Ishikawa (cell line): ENCODE results near the gene ALG1.

Experiments
- CEBPB ChIP-seq: IDR thresholded peaks from 2 replicates; pipeline ENCODE4 v1.6.1; 2012
- CREB1 ChIP-seq: IDR thresholded peaks from 2 replicates; pipeline ENCODE4 v1.6.1; 2012; ENCODE audit warnings: low read depth
- EGR1 ChIP-seq: IDR thresholded peaks from 2 replicates; pipeline ENCODE4 v1.6.1; 2012
- EP300 ChIP-seq: IDR thresholded peaks from 2 replicates; pipeline ENCODE4 v1.6.1; 2012; ENCODE audit warnings: borderline replicate concordance
- FOXM1 ChIP-seq: IDR thresholded peaks from 2 replicates; pipeline ENCODE4 v1.6.1; 2012; ENCODE audit warnings: low read depth, borderline replicate concordance
- NFIC ChIP-seq: IDR thresholded peaks from 2 replicates; pipeline ENCODE4 v1.6.1; 2012
- RAD21 ChIP-seq: IDR thresholded peaks from 2 replicates; pipeline ENCODE4 v1.6.1; 2012; ENCODE audit warnings: low read depth
- REST ChIP-seq: IDR thresholded peaks from 2 replicates; pipeline ENCODE4 v1.6.1; 2012; ENCODE audit warnings: low read depth, mild to moderate bottlenecking
- TAF1 ChIP-seq: IDR thresholded peaks from 2 replicates; pipeline ENCODE4 v1.6.1; 2012; ENCODE audit warnings: low read depth, mild to moderate bottlenecking
- TCF12 ChIP-seq: IDR thresholded peaks from 2 replicates; pipeline ENCODE4 v1.6.1; 2012; ENCODE audit warnings: low read depth
- TEAD4 ChIP-seq: IDR thresholded peaks from 2 replicates; pipeline ENCODE4 v1.6.1; 2012
- USF1 ChIP-seq: IDR thresholded peaks from 2 replicates; pipeline ENCODE4 v1.6.1; 2012
- YY1 ChIP-seq: IDR thresholded peaks from 2 replicates; pipeline ENCODE4 v1.6.1; 2012; ENCODE audit warnings: low read depth
- ZBTB7A ChIP-seq: IDR thresholded peaks from 2 replicates; pipeline ENCODE4 v1.6.1; 2012; ENCODE audit warnings: low read depth
- TF ChIP-seq, protein P1 (sequence below): IDR thresholded peaks from 2 replicates; pipeline ENCODE4 v1.6.1; 2012

Gene ALG1

DNA sequence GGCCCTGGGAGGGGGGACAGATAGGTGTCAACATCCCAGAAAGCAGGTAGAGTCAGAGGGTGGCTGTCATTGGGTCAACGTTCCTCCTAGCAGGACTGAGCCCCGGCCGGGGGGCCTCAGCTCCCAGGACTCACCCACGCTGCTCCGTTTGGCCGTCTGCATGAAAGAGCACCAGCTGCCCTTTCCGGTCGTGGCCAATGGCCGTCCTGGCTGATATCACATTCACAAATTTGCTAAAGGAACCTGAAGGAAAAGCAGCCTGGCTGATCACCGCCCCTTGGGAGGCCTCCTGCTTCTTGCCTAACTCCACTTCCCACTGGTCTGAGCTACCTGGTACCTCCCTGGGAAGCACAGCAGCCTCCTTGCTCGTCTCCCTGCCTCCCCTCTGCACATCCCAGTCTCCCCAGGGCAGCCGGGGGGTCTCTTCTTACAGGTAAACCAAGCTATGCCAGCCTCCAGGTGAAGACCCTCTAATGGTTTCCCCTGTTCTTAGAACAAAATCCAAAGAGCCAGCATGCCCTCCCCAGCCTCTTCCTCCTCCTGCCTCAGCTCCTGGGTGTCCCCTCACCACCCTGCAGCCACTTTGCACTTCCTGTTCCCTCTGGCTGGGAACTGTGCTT, 41.3 kb upstream of the ALG1 start:
- TF ChIP-seq EGR1 (no peak), TAF1 (no peak), TEAD4 (no peak), NFIC (no peak), YY1 (no peak), USF1 (no peak), FOXM1 (no peak), REST (no peak), EP300 (no peak), TCF12 (no peak)

DNA sequence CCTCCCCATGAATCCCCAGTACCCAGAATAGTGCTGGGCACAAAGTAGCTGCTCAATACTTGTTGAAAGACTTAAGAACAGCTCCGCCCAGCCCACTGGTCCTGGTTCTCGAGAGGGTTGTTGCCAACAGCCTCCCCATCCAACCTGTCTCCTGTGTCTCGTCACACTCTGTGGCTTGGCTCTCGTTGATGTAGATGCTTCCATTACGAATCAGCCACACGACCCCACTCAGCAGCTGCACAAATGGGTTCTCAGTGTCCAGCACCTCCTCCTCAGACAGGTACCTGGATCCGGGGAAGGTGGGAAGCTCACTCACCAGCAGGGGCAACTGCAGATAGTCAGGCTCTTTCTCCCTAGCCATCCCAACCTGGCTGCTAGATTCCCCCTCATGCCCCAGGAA, 40.0 kb upstream of the ALG1 start:
- no peak for TF ChIP-seq NFIC
- no peak for TF ChIP-seq CREB1
- no peak for TF ChIP-seq TEAD4
- no peak for TF ChIP-seq FOXM1
- no peak for TF ChIP-seq RAD21
- no peak for TF ChIP-seq EP300
- TF ChIP-seq YY1 = no peak
- TF ChIP-seq ZBTB7A = no peak
- TF ChIP-seq USF1 = no peak
- TF ChIP-seq CEBPB = no peak
- TF ChIP-seq REST = no peak

GRCh38 chr16:5032748-5033167, 38.9 kb upstream of the ALG1 start:
- TF ChIP-seq TCF12 (no peak), RAD21 (no peak), TAF1 (no peak), TEAD4 (no peak), NFIC (no peak), EGR1 (no peak), ZBTB7A (no peak), CREB1 (no peak), USF1 (no peak), CEBPB (no peak), YY1 (no peak), FOXM1 (no peak), EP300 (no peak), REST (no peak)
- TF ChIP-seq, protein P1, sequence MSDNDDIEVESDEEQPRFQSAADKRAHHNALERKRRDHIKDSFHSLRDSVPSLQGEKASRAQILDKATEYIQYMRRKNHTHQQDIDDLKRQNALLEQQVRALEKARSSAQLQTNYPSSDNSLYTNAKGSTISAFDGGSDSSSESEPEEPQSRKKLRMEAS = no peak

DNA sequence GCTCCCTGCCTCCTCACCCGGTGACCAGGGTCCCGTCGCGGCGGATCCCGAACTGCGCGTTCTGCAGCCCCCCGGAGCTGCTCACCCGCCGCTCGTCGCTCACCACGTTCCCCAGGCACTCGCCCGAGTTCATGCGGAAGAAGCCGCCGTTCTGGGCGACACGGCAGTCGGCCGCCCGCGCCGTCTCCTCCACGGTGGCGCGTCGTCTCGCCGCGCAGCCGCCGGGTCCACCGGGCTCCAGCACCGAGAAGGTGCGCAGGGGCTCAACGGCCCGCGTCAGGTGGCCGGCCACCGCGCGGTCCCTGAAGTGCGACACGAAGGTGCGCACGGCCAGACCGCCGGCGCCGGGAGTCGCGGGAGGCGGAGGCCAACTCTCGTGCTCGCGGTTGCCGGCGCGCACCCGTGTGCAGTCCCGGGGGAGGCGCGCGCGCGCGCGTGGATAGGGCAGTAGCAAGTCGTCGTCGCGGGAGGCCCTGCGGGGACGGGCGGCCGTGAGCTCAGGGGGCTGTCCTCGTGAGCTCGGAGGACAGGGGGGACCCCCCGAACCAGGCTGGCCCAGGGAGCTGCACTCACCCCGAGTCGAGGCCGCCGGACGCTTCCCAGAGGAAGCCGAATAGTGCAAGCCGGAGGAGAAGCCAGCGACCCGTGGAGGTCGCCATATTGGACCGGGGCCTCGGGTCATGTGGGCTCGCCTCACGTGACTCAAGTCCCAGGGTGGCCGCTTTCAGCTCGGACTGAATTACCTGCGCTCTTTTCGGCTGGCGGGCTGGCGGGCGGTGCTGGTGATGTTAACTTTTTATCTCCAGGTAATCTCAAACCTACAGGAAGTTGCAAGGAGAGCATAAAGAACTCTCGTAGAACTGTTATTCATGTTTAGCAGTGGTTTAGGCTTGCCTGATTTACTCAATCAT, 38.1 kb upstream of the ALG1 start, which contains the start of gene NAGPA:
NAGPA (minus strand) TSS at position 680 of the 911 bp plus-strand sequence; CDS start at position 659, 21 bp downstream.
- peak; percentile 22; the same call in 1 of the 2 replicates for TF ChIP-seq FOXM1
- TF ChIP-seq, protein P1 = peak; percentile 78
- peak; percentile 91 for TF ChIP-seq TAF1
- TF ChIP-seq CEBPB = no peak; the same call in 1 of the 2 replicates
- TF ChIP-seq CREB1 = no peak
- peak; percentile 50; the same call in 1 of the 2 replicates for TF ChIP-seq EP300
- 0 out of 2 replicates have a peak, but pooled peaks have one; percentile 26 for TF ChIP-seq EGR1
- TF ChIP-seq NFIC = peak; percentile 30; the same call in 1 of the 2 replicates
- TF ChIP-seq USF1 = peak; percentile 100
- TF ChIP-seq TCF12 = peak; percentile 73
- no peak for TF ChIP-seq TEAD4
- TF ChIP-seq RAD21 = no peak
- TF ChIP-seq YY1 = peak; percentile 99
- no peak for TF ChIP-seq REST
- TF ChIP-seq ZBTB7A = no peak
